Head of caudate nucleus (tissue), 42 donors: ENCODE measurements around the gene FAM117A.
"Not testable (repeated sequence)": the region's sequence is repeated elsewhere in the genome, so short reads cannot be mapped to it uniquely, and the experiment has no call there.

Source experiments
- DNase-seq, 42 donors: peaks; one replicate each; pipeline versions ENCODE4 v3.0.0 to v3.0.0-alpha.2; 2020 to 2021; ENCODE audit warnings: mixed read lengths in 7 of 42
- intact Hi-C: fragments of 100-400 bp; cut with DNase I; formaldehyde crosslinking; loops from one replicate; pipeline ENCODE4 v1.15.0; 2022

Gene FAM117A

DNA sequence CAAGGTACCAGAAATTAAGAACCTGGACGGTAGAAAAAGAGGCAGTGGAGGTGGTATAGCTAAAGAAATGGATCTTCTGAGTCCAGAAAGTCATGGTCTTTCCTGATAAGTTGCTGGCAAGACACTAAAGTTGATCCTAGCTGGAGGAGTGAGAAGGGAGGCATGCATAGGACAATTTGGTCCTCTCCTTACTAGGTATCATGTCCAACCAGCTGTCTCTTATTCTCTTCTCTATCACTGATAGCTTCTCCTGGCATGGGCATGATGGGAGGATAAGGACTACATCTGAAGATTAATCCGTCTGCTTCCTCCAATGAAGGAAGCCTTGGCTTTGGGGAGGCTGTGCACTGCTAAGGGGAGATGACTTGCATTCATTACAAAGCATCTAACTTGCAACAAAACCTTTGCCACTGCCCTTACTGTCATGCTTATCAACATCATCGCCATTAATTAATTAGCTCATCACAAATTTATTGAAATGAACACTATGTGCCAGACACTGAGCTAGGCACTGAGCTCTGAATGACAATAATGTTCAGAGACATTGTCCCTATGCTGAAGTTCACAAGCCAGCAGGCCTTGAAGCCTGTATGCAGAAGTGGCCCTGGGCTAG is 3.1 kb upstream of the FAM117A start:
- no peak for DNase-seq
- intact Hi-C loops = no loop called here

DNA sequence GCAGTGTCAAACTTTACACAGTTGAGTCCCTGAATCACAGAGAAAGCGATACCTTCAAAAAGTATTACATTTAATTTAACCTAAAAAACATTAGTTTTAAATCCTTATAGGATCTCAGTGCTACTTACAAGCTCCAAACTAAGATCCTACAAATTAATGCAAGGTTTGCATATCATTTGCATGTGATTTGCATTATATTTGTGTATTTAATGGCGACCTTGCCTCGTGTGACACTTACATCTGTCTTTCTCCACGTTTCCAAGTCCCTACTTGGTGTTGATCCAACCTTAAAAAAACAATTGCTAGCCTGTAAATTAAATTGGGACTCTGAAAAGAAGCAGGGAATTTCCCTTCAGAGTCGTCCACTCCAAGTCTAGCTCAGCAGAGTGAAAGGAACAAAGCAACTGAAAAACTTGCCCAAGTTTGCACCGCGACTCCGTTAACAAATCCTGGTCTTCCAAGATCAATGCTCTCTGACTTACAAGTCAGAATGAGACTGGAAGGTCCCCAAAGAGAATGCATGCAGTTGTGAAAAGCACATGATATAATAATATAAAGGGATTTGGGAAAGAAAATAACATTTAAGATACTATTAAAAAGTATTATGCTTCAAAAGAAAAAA is 739 bp upstream of the FAM117A start:
- DNase-seq = peak in 1 of 42 donors; percentile 2
- intact Hi-C loops = no loop called here

DNA sequence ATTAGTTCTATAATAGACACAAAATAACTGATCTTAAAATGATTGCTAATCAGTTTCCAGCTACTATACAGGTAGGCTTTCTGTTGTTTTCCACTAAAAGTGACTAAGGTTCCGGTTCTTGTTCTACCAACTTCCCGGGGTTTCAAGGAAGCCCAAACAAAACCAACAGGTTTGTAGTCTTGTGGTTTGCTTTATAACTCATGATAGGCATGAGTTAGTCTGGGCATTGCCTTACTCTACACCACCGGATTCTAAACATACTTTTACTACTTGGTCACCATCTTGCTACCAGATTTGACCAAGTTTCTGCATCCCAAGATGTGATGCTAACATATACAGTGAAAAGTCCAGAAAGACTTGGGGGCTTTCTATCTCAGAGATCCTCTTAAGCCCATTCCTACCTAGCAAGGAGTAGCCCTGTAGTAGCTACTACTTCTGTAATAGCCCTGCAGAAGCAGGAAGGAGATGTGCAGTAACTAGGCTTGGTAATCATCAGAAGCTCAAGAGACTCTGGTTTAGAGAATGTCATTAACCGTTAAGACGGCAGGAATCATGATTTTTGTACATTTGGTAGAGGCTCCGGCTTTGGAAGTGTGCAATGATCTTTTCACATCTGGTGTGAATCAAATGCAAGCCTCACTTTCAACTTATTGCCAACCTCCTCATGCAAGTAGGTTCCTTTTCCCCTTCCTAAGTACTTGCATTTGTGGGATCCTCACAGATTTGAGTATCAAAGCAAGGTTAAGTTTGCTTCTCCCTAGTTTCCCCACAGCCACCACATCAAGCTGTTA is 1.6 kb downstream of the FAM117A start:
- intact Hi-C loops = no loop called here

DNA sequence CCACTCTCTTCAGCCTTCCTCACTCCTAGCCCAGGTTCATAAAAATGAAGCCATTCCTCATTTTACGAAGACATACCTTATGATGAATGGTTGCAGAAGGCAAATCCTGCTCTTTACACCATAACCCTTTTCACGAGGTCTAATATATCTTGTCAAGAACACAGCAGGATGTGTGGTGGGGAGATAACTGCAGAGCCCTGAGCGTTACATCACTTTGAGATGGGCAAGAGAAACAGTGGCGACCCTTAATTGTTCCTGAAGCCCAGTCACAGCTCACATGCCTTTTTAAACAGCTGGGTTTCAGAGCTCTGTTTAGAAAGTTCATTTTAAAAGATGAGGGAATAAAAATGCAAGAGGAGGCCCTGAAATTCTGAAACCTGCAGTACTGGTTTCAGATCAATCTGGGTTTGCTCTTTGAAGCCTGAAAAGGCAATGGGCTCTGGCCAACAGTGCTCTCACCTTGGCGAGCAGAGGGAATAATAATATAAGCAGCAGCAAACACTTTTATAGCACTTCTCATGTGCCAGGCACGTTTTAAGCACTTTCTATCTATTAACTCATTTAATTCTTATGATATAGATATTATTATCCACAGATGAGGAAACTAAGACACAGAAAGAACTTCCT is 2.9 kb downstream of the FAM117A start:
- no peak for DNase-seq
- intact Hi-C loops = no loop called here

More for the DNA sequence above, 1.6 kb downstream of the FAM117A start:
- DNase-seq = no peak

DNA sequence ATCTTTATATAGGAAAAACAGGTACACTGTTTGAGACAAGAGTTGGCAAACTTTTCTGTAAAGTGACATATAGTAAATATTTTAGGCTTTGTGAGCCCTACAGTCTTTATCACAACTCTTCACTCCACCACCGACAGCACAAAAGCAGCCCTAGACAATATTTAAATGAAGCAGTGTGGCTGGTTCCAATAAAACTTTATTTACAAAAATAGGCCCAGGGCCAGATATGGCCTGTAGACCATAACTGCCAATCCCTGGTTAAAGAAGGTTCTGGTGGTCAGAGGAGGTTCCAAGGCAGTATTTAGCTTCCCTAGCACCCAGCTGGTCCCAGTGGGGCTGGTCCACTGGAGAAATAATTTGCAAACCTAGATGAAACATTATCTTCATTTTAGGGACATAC is 3.6 kb downstream of the FAM117A start:
- DNase-seq = no peak
- intact Hi-C loops = no loop called here

DNA sequence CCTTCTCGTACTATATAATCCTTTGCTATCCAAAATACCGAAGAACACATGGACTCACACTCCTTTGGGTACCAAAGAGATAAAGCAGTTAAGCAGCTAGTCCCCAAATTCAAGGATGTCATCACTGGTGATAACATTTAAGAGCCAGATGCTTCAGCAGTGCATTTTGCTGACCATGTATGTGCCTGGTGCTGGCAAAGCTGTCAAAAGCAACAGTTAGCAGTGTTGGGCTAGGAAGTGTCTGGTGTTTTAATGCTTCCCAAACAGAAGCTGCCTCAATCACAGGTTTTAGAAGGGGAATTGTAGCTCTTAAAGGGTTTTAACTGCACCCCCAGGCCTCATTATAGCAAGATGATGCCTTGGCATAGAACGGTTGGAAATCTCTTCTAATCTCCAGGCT is 4.7 kb downstream of the FAM117A start:
- intact Hi-C loops = no loop called here
- no peak for DNase-seq

DNA sequence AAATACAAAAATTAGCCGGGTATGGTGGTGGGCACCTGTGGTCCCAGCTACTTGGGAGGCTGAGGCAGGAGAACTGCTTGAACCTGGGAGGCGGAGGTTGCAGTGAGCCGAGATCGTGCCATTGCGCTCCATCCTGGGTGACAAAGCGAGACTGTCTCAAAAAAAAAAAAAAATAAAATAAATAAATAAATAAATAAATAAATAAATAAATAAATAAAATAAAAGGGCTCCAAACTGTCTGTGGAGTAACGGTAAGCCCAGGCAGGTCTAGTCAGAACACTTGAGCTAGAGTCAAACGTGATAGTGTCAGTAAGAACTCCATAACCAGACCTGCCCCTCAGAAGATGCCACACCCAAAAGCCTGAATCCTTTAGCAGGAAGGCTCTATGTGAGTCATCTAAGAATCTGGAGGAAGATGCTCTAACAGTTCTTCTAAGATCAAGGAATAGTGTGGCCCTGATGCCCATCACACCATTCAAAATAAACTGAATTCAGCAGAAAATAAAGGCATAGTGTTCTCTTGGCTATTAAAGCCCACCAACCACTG is 5.4 kb downstream of the FAM117A start:
- intact Hi-C loops = not testable (repeated sequence)
- peak in 3 of 42 donors; percentile 14 to 47 (median 28) for DNase-seq

DNA sequence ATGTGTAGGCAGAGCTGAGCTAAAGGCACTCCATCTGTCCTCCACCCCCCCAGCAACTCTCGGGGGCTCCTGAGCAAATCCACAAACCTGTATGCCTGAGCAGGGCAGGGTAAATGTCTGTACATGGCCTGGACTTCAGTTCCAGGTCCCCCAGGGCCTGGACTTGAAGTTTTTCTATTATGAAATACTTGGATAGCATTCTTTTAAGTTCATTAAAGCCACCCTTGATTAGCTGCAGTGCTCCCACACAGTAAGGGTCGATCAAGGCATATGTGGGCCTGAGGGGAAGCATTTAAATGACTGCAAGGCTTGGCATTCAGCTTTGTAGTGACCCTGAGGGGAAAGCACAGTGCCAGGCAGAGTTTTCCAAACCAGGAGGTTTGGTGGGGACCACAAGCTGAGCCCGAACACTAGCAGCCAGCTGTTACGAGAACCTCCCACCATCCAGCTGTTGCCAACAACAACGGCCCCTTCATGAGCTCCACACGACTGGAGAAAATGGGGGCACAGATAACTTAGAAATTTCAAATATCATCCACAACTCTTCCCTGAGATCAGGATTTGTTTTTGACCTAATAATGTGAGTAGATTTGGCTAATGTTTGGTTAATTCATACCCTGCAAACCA is 6.7 kb downstream of the FAM117A start:
- peak in 3 of 42 donors; percentile 21 to 36 (median 23) for DNase-seq
- intact Hi-C loops = no loop called here

DNA sequence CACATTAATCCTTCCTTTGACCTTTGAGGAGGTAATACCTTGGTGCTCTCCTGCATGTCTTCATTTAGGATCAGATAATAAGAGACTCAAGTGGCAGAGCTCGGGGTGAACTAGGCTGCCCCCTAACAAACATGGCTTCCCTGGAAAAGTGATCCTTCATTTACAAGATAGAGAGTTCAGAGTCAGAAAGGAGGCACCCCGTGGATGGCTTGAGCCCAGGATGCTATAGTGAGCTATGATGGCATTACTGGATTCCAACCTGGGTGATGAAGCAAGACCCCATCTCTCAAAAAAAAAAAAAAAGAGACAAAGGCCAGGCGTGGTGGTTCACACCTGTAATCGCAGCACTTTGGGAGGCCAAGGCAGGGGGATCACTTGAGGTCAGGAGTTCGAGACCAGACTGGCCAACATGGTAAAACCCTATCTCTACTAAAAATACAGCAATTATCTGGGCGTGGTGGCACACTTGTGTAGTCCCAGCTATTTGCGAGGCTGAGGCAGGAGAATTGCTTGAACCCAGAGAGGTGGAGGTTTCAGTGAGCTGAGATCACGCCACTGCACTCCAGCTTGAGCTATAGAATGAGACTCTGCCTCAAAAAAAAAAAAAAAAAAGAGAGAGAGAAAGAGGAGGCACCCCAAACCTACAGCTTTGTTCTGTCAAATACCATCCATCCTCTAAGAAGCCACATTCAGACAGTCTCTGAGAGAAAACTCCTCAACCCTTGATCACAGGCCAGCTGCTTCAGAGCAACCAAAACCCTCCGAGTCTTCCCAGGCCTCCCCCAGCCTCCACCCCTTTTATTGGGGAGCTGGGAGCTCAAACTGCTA is 7.4 kb downstream of the FAM117A start:
- intact Hi-C loops = no loop called here
- peak in 1 of 42 donors; percentile 9 for DNase-seq

DNA sequence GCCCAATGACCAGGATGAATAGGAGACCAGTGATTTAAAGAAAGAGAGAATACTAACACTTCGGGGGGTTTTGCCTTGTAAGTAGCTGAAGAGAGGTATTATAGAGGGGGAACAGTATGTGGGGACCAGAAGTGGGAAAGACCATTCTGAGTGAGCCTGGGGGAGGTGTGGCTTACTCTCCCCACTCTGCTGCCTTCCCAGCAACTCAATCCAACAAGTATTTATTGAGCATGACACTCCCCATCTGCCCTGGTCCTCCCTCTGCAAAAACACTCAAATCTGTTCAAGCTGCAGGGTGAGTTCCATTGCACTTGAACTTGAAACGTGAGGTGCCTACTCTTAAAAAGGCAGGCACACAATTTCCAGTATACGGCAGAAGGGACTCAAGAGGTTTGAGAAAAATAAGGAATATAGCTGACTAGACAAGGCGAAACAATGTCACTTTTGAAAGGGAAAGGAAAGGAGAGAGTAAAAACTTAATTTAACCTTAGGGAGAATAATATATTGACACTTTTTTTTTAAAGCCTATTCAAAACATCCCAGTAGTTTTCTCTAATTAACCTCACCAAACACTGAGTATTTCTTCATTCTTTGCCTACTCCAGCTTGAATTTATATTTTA is 8.2 kb downstream of the FAM117A start:
- intact Hi-C loops = no loop called here

DNA sequence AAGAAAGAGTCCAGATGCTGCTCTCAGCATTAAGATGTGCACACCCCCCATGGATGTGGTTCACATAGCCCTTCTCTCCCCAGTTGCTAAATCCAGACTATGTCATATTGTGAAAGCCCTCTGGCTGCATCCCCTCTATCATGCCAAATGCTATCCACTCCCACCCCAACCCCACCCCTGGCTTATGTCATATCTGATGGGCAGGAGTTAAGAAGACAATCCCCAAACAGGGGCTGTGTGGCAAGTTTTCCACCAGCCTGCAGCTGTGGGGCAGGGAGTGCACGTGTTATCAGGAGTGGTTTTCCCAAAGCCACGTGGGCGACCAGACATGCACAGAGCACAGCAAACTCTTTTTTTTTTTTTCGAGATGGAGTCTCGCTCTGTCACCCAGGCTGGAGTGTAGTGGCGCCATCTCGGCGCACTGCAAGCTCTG is 10.0 kb downstream of the FAM117A start:
- intact Hi-C loops = no loop called here
- no peak for DNase-seq

More for the DNA sequence above, 8.2 kb downstream of the FAM117A start:
- no peak for DNase-seq

DNA sequence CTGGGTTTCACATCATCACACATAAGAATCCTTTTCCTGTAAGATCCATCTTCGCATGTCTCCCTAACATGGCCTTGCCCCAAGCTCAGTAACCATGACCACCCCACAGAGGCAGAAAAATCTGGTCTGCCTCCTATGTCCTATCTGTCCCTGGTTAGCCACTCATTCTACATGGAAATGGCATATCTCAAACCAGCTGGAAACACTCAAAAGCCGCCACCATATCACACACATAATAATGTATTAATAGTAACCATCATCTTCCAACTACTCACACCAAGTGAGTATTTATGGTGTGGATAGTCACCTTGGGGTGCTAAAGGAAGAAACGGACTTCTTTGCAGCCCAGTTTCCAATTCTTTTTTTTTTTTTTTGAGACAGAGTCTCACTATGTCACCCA is 11.4 kb downstream of the FAM117A start:
- no peak for DNase-seq
- intact Hi-C loops = no loop called here

DNA sequence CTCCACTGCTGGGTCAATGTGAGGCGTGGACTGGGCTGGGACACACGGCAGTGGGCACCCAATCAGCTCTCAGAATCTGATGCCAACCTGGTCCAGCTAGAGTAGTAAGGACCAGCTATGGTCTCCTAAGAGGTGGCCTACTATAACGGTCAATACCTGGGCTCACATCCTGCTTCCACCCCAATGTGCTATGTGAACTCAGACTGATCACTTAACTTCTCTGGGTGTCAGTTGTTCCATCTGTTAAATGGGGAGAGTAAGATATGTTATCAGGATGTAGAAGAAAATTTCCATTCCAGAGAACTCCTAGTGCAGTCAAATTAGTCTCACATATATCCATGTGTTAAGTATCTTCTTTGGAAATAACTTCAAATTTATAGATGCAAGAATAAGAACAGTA is 14.2 kb downstream of the FAM117A start:
- intact Hi-C loops = no loop called here

DNA sequence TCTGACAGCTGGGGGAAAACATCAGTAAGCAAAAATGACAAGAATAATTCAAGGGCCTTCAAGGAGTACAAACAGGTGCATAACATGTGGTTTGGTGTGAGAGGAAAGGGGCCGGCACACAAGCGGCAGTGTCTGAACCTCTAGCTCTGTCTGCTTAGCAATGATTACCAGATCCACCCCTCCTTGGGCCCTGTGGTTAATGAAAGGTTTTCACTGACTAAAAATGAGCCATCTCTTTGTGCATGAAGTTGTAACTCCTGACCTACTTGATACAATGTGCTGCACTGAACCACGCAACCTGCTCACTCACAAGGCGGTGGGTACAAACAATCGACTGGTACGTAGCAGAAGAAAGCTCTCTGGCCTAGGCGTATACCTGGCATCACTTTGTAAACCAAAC is 15.1 kb downstream of the FAM117A start:
- intact Hi-C loops = no loop called here
- no peak for DNase-seq

More for the DNA sequence above, 14.2 kb downstream of the FAM117A start:
- no peak for DNase-seq

DNA sequence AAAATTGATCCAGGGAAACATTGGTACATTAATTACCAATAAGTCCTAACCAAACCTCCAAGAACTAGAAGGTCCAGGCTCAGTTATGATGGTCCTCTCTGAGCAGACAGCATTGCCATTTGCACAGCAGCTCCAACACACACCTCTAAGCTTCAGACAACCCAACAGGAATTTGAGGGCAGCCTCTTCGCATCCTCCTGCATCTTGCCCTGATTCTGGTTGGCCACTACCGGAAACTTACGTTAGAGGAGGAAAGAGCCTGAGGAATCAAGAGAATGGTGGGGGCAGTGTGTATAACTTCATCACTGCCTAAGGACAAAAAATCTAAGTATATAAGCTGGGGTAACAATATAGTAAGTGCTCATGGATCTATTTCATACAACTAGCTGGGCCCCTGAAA is 15.7 kb downstream of the FAM117A start:
- no peak for DNase-seq
- intact Hi-C loops = no loop called here

DNA sequence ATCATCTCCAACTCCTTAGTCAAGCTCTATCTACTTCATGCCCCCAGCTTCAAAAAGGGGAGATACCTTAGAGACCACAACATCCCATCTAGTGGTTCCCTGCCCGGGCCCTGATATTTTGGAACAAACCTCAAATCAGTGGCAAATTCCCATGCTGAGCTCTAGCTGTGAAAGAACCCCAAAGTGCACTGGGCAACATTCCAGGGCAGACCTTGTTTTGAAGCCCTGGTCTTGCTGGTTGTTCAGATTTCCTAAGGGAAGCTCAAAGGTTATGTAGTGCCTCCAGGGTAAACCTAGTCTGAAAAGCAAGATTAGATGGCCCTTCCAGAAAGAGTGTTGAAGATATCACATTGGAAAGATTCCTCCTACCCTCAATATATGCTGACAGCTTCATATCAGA is 16.3 kb downstream of the FAM117A start:
- intact Hi-C loops = no loop called here

DNA sequence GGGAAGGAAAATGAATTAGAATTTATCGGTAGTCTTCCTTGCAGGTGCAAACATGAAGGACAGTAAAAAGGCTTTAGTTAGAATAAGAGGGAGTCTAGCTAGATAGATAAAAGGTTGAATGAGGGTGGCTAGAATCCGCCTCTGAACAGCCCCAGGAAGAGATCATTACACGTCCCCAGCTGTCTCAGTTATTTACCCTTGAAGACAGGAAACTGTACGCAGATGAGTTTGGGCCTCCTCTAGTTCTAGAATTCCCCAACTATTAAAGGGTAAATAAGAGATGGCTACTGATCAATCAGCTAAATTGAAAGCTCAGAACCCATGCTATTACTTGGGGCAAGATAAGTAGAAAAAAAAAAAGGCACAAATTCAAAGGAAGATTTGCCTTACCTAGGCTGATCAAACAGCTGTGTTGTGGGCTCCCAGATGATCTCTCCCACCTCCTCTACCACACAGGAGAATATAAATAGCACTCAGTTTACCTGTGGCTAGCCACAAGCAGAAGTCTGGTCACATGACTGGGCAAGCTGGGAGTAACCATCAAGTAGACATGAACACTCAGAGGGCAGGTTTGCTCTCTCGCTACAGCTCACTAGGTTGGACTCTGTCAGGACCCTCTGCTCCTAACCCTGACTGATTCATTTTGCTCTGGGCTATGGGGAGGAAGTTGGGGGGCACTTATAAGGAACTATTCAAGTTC is 17.0 kb downstream of the FAM117A start:
- intact Hi-C loops = no loop called here
- DNase-seq = peak in 1 of 42 donors; percentile 14

More for the DNA sequence above, 16.3 kb downstream of the FAM117A start:
- no peak for DNase-seq
